HG03139 (cell line): ENCODE results near the gene ZNF768.
A peak's percentile ranks its signal among the peaks of the same experiment; 100 is the strongest.

ENCODE experiments used
- ATAC-seq: cut with Tn5 transposase; IDR thresholded peaks from one replicate; pipeline ENCODE4 v1.9.1; 2021; ENCODE audit not compliant: unreplicated experiment

The ZNF768 gene

GRCh38 chr16:30526137-30526822, at the start of gene ZNF768:
TSS of gene ZNF768 (minus strand) at chr16:30526566. CDS start at chr16:30526413, 153 bp downstream.
- ATAC-seq: peak; percentile 20

GRCh38 chr16:30574678-30575077, 48.3 kb upstream of the ZNF768 start:
- no peak for ATAC-seq

DNA sequence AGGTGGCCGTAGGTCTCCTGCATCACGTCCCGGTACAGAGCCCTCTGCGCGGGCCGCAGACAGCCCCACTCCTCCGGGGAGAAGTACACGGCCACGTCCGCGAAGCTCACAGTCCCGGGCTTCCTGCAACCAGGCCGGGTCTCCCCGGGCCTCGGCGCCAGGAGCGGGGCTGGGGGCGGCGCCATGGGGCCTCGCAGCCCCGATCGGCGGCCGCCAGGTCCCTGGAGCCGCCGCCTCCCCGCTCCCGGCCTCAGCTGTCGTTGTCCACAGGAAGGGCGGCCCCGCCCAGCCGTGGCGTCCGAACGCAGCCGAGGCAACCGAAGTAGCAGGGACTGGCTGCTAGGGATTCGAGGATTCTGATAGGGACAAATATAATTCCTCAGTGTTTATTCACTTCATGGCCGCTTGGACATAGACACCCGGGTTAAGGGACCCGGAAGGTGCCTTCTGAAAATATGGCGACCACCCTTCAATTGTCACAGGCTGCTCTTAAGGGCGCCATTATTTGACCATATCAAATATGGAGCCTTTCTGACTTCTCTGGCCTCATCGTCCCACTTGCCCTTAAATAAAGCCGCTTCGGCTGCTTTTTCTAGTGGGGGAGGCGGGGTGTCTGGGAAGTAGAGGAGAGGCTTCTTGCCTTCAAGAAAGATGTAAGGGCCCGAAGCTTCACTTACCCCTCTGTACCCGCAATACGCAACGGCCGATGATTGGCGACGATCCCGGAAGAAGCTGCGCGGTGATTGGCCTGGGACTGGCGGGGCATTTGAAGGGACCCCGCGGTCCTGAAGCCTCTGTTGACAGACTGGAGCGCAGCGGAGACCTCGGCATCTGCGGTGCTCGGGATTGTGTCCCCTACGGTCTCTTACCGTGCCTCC, 45.3 kb upstream of the ZNF768 start, which contains the start of gene ZNF688:
Gene ZNF688, minus strand, starts transcription at position 270 of the 878 bp plus-strand sequence. Its CDS starts 85 bp downstream, at position 185.
- peak; percentile 67 for ATAC-seq

DNA sequence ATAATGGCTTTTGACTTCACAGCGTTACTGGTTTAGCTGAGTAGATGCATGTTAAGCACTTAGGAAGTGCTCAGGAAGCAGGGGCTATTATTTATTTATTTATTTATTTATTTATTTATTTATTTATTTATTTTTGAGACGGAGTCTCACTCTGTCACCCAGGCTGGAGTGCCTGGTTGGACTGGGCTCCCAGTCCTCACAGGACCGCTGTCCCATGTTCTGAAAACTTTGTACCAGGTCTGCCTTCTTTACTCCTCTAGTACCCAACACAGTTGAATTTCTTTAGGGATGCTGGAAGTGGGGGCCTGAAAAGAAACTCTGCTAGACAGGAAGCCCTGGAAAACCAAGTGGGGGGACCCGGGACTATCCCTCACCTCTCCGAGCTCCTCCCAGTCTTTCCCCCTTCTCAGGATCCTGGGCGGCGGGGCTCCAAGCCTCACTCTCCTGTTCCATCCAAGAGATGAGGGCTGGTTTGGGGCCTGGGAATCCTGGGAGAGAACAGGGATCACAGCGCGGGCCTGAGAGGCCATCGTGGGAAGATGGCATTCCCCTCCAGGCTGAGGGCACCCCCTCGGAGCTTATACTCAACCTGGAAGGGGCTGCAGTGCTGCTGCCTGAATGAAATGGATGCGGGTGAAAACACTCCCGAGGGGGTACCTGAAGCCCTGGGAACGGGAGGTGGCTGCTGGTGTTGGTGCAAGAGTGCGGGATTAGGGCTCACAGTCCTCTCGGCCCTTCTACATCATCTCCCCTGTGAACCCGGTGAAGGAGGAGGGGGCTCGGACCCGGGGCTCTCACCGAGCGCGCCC, 44.5 kb upstream of the ZNF768 start:
- ATAC-seq: no peak

DNA sequence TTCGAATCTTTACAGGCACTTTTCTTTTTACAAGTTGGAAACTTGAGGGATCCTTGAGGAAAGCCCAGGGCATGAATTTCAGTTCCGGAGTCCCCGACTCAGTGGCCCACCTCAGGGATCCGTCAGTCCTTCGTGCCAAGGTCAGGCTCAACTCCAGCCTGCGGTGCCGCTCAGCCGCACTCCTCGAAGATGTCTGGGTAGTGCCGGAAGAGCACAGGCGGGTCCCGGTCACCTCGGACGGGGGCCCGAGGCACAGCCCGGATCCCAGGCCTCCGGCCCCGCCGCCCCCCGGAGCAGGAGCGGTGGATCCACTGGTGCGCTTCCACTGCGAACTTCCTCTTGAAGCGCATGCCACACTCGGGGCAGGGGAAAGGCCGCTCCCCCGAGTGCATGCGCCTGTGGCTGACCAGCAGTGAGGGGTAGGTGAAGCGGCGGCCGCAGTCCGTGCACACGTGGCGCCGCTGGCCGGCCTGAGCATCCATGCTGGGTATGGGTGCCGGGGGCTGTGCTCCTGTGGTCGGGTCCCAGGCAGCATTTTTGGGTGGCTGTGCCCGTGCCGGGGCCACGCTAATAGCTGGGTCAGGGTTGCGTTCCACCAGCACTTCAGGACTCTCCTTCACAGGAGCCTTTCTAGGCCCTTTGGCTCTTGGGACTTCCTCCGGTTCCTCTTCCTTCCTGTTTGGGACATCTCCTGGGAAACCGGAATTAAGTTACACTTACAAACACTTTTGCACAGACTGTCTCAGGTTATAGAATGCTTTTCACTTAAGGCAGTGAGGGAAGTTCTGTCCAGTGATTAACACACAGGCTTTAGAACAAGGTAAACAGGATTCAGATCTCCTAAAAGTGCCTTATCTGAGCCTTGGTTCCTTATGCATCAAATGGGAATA, 43.6 kb upstream of the ZNF768 start:
- no peak for ATAC-seq

- ATAC-seq: no peak
These were observed 42.9 kb upstream of the ZNF768 start for GRCh38 chr16:30569281-30569680.

DNA sequence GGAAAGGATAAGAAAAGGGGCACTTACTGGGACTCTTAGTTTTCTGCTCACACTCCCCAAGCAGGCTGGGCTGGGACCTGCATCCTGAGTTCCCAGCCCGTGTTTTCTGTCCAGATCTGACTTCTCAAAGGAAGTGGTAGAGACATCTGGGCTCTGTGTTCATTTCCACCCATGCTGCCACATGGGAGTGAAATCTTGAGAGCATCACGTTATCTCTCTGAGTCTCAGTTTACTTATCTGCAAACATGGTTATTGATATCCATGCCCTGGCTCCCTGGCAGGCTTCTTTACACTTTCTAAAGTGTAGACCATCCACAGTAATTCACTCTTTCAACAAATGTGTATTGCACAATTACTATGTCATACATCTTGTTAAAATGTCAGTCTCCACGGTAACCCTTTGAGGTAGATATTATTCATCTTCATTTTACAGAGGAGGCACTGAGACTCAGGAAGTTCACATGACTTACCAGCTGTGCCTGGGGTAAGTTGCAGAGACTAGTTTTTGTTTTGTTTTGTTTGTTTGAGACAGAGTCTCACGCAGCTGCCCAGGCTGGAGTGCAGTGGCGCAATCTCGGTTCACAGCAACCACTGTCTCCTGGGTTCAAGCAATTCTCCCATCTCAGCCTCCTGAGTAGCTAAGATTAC, 41.7 kb upstream of the ZNF768 start:
- no peak for ATAC-seq

DNA sequence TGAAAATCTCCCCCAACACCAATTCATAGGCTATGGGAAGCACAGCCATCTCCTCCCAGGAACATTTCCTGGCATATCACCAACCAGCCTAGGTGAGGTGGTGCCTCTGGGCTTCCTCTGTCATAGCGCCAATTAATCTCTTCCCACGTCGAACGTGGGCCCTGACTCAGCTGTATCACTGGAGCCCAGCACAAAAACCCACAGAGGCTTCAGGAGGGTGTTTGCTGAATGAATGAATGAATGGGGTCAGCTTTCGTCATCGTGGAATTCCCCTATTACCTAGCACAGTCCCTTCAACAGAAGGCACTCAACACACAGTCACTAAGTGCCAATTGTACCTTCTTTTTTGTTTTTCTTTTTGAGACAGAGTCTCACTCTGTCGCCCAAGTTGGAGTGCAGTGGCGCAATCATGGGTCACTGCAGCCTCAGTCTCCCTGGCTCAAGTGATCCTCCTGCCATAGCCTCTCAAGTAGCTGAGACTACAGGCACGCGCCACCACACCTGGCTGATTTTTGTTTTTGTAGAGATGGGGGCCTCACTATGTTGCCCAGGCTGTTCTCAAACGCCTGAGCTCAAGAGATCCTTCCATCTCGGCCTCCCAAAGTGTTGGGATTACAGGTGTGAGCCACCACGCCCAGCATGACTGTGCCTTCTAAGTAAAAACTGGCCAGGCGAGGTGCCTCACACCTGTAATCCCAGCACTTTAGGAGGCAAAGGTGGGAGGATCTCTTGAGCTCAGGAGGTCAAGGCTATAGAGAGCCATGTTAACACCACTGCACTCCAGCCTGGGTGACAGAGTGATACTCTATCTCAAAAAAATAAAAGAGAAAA, 41.0 kb upstream of the ZNF768 start:
- no peak for ATAC-seq

DNA sequence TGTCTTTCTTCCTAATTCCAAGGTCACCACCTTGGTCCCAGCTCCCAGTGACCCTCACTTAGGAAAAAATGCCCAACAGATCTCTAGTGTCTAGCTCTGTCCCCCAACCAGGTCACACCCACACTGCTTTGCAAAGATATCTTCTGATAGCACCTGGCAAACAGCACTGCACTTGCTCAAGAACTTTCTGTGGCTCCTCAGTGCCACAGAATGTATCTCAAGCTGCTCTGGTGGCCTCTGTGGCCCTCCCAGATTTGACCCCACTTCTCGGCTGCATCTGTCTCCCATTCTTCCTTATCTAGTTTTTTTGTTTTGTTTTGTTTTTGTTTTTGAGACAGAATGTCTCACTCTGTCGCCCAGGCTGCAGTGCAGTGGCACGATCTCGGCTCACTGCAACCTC, 40.2 kb upstream of the ZNF768 start:
- no peak for ATAC-seq

DNA sequence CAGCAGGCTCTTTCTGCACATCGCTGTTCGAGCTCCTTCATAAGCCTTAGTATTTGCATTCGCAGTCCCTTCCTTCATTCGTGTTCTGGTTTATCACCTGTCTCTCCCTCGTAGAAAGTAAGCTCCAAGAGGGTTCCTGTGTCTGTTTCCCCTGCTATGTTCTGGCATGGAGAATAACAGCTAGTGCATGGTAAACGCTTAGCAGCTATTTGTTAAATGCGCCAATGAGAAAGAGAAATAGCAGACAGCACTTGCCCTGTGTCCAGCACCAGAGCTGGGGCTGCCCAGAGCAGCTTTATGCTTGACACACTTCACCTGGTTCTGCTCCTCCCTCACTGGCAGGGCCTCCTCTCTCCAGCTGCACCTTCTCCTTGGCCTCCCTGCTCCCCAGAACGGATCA, 39.6 kb upstream of the ZNF768 start:
- no peak for ATAC-seq

DNA sequence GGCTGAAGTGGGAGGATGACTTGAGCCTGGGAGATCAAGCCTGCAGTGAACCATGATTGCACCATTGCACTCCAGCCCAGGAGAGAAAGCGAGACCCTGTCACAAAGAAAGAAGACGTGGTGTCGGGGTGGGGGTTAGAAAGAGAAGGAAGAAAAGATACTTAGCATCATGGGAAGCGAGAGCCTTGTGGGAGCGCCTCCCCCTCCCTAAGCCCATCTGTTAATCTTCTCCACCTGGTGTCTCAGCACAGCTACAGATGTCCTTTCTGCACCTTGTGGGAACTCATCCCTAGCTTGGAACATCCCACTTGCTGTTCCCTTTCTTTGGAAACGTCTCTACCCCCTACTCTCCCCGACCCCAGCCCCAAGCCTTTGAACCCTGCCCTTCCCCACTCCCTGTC, 39.2 kb upstream of the ZNF768 start:
- no peak for ATAC-seq

- ATAC-seq: no peak
These were observed 35.7 kb upstream of the ZNF768 start for GRCh38 chr16:30562021-30562420.

DNA sequence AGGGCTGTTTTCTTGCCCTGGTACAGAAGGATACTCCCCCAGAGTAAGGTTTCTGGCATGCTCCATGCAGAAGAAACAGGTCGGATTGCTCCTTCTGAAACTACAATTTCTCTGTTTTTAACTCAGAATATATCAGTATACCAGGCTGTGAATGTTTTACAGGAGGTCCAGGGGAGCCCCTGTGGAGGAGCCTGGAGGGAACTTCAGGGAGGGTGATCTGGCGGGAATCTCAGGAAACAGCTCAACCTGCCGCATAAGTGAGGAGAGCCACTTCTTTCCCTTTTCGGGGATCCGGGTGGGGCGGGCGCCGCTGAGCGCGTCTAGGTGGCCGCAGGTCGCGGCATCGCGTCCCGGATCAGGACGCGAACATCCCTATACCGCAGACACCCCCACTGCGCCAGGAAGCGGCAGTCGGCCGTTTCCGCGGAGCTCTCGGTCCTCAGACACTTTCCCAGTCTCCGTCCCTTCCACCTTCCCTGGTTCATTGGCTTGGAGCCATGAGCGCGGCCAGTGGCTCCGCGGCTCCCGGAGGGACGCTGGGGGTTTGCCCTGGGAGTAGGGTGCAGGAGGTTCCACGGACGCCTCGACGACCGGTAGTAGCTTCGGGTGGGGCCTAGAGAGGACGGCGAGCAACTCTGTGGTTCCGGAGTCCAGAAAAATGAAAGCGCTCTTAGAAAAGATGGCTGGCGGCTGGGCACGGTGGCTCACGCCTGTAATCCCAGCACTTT, 34.9 kb upstream of the ZNF768 start:
- no peak for ATAC-seq

DNA sequence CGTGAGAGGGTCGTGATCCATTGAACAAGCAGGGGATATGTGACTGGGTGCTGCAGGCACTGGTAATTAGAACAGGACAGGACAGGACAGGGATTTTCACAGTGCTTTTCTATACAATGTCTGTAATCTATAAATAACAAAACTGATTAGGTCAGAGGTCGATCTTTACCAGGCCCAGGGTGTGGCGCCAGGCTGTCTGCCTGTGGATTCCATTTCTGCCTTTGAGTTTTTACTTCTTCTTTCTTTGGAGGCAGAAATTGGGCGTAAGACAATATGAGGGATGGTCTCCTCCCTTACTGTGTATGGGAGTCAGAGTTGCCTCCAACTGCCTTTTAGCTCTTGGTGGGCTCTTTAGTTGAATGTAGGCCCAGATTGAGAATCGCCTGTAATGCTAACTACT, 33.3 kb upstream of the ZNF768 start:
- ATAC-seq: no peak

- no peak for ATAC-seq
These were observed 32.5 kb upstream of the ZNF768 start for GRCh38 chr16:30558789-30559377.

GRCh38 chr16:30557957-30558788, 31.8 kb upstream of the ZNF768 start, which contains the start of gene ZNF764:
TSS of gene ZNF764 (minus strand) at chr16:30558374. CDS start at chr16:30558182, 192 bp downstream.
- peak; percentile 71 for ATAC-seq

GRCh38 chr16:30557707-30557956, 31.3 kb upstream of the ZNF768 start:
- no peak for ATAC-seq
